Common myeloid progenitor, CD34-positive (primary cell): Measurements from ENCODE around the gene ASGR2.

Experiments
- CTCF ChIA-PET: fragments of 350-600 bp; sonication (Branson Sonifier 250); formaldehyde crosslinking; loops from one replicate; lab custom pipeline; 2021; ENCODE audit warnings: antibody characterized with exemption; lab: Charles Lee
- POLR2A ChIA-PET: fragments of 350-600 bp; sonication (Branson Sonifier 250); formaldehyde crosslinking; loops from one replicate; lab custom pipeline; 2021; ENCODE audit warnings: antibody characterized with exemption; lab: Charles Lee
- DNase-seq, 3 donors: peaks; one replicate each; pipeline versions ENCODE4 v3.0.0 to v3.0.0-alpha.2; 2013
- H3K27ac ChIP-seq, 2 experiments: 1 replicate in 1 of 2; 2 replicates in 1 of 2; pipeline ENCODE4 v1.7.0; 2013; ENCODE audit warnings: inconsistent platforms in 2 of 2, low read length in 2 of 2, mild to moderate bottlenecking in 2 of 2, low read depth in 1 of 2, moderate library complexity in 1 of 2; ENCODE audit not compliant: severe bottlenecking in 2 of 2, insufficient read depth in 1 of 2, poor library complexity in 1 of 2
- H3K27me3 ChIP-seq, 5 experiments: replicated peaks in 2 of 5; 1 replicate in 3 of 5; 2 replicates in 2 of 5; pipeline versions ENCODE4 v1.6.1 to v1.7.0; 2013; ENCODE audit warnings: low read length in 4 of 5, mild to moderate bottlenecking in 2 of 5, moderate library complexity in 2 of 5, inconsistent platforms in 1 of 5; ENCODE audit not compliant: insufficient read depth in 5 of 5, control insufficient read depth in 4 of 5
- H3K36me3 ChIP-seq, 4 experiments: 1 replicate in 2 of 4; 2 replicates in 2 of 4; pipeline versions ENCODE4 v1.6.1 to v1.7.0; 2013; ENCODE audit warnings: low read length in 3 of 4, control low read depth in 1 of 4, mild to moderate bottlenecking in 1 of 4; ENCODE audit not compliant: control insufficient read depth in 4 of 4, insufficient read depth in 4 of 4
- H3K4me1 ChIP-seq, 4 experiments: 1 replicate in 3 of 4; 2 replicates in 1 of 4; pipeline versions ENCODE4 v1.6.1 to v1.7.1; 2013; ENCODE audit warnings: low read length in 3 of 4, mild to moderate bottlenecking in 3 of 4, control low read depth in 1 of 4, inconsistent platforms in 1 of 4, moderate library complexity in 1 of 4; ENCODE audit not compliant: control insufficient read depth in 4 of 4, insufficient read depth in 4 of 4; ENCODE audit errors: control extremely low read depth in 1 of 4
- H3K4me3 ChIP-seq, 7 experiments: 1 replicate in 4 of 7; 2 replicates in 3 of 7; pipeline versions ENCODE4 v1.5.1 to v1.7.0; 2013; ENCODE audit warnings: mild to moderate bottlenecking in 7 of 7, low read length in 6 of 7, moderate library complexity in 6 of 7, inconsistent platforms in 2 of 7, low read depth in 2 of 7, control low read depth in 1 of 7; ENCODE audit not compliant: insufficient read depth in 4 of 7, control insufficient read depth in 1 of 7; ENCODE audit errors: extremely low read depth in 1 of 7
- H3K9me3 ChIP-seq, 5 experiments: 1 replicate in 4 of 5; 2 replicates in 1 of 5; pipeline versions ENCODE4 v1.6.1 to v1.7.1; 2013; ENCODE audit warnings: low read length in 4 of 5, mild to moderate bottlenecking in 2 of 5, inconsistent platforms in 1 of 5, low read depth in 1 of 5, moderate library complexity in 1 of 5; ENCODE audit not compliant: control insufficient read depth in 4 of 5, insufficient read depth in 2 of 5; ENCODE audit errors: control extremely low read depth in 1 of 5
- WGBS: methylation state at CpG from one replicate; pipeline ENCODE4 v1.1.5; 2013; ENCODE audit not compliant: insufficient coverage; 5-methylcytosine and 5-hydroxymethylcytosine counted together

ASGR2 gene

GRCh38 chr17:7133424-7133823 is 18.8 kb upstream of the ASGR2 start:
- H3K4me3 ChIP-seq: peak overlapping the region in 5 of 7 experiments; percentile 13 to 63 (median 41)
- H3K4me1 ChIP-seq: peaks cover 0 to 50% (median 37%) of the 10 kb centered on the region in 4 experiments
- peaks cover 0 to 2% (median 0%) of the 10 kb centered on the region in 5 experiments for H3K27me3 ChIP-seq
- ChIA-PET CTCF (interaction anchor here (0.6 to 16.2 kb wide), 16 partner anchors 8 to 354 kb away, joined by 3 to 374 read pairs (median 6); partner anchors contain the start of genes ASGR2, CLEC10A and SLC16A11), POLR2A (interaction anchor here (1.1 to 1.5 kb wide), 2 partner anchors 52 to 81 kb away, joined by 4 to 8 read pairs; partner anchors contain the start of gene CLEC10A)
- H3K36me3 ChIP-seq: no peaks in the 10 kb centered on the region
- no peaks in the 10 kb centered on the region for H3K9me3 ChIP-seq
- peak overlapping the region in 1 of 2 experiments; percentile 70 for H3K27ac ChIP-seq
- 5% methylated on average over 17 of the region's 19 CpGs for WGBS
- DNase-seq: peak; percentile 64 to 79 (median 76)

GRCh38 chr17:7132511-7133094 is 18.0 kb upstream of the ASGR2 start:
- Histone ChIP-seq H3K36me3 (no peaks in the 10 kb centered on the region), H3K27me3 (peaks cover 0 to 2% (median 0%) of the 10 kb centered on the region in 5 experiments), H3K9me3 (no peaks in the 10 kb centered on the region), H3K27ac (peak overlapping the region; percentile 55 to 70), H3K4me3 (peak overlapping the region in 2 of 7 experiments; percentile 2 to 52), H3K4me1 (peaks cover 0 to 50% (median 37%) of the 10 kb centered on the region in 4 experiments)
- ChIA-PET CTCF (interaction anchor here (0.7 to 16.2 kb wide), 17 partner anchors 9 to 882 kb away, joined by 3 to 374 read pairs (median 5); partner anchors contain the start of genes ASGR2, CLEC10A, SLC16A11 and SLC16A13), POLR2A (interaction anchor here (1.1 to 1.5 kb wide), 2 partner anchors 51 to 80 kb away, joined by 4 to 8 read pairs; partner anchors contain the start of gene CLEC10A)
- 0% methylated on average over 2 of the region's 7 CpGs for WGBS
- peak; percentile 86 to 98 (median 97) for DNase-seq

- peak in 2 of 3 donors; percentile 26 to 30 for DNase-seq
- no peaks in the 10 kb centered on the region for H3K27me3 ChIP-seq
- H3K4me1 ChIP-seq: peaks cover 0 to 46% (median 33%) of the 10 kb centered on the region in 4 experiments
- no peaks in the 10 kb centered on the region for H3K9me3 ChIP-seq
- H3K36me3 ChIP-seq: no peaks in the 10 kb centered on the region
- no peak overlapping the region for H3K4me3 ChIP-seq
- WGBS: 90% methylated on average over 3 of the region's 5 CpGs
- POLR2A ChIA-PET: no interaction called here
- CTCF ChIA-PET: interaction anchor here (1.0 to 16.2 kb wide), 4 partner anchors 16 to 80 kb away, joined by 3 to 374 read pairs (median 6); partner anchors contain the start of genes ASGR2 and SLC16A11
- peak overlapping the region in 1 of 2 experiments; percentile 21 for H3K27ac ChIP-seq
Observed at GRCh38 chr17:7131423-7131791, 16.8 kb upstream of the ASGR2 start.

GRCh38 chr17:7130621-7131422 is 16.2 kb upstream of the ASGR2 start:
- ChIA-PET POLR2A (interaction anchor here (0.5 to 0.8 kb wide), 3 partner anchors 14 to 49 kb away, joined by 3 to 4 read pairs (median 3); no protein-coding TSS in a partner anchor), CTCF (interaction anchor here (1.0 to 16.2 kb wide), 3 partner anchors 29 to 79 kb away, joined by 3 to 374 read pairs (median 3); partner anchors contain the start of gene SLC16A11)
- Histone ChIP-seq H3K27me3 (no peaks in the 10 kb centered on the region), H3K4me3 (peak overlapping the region in 2 of 7 experiments; percentile 11 to 13), H3K36me3 (no peaks in the 10 kb centered on the region), H3K4me1 (peaks cover 0 to 43% (median 32%) of the 10 kb centered on the region in 4 experiments), H3K27ac (peak overlapping the region in 1 of 2 experiments; percentile 21), H3K9me3 (no peaks in the 10 kb centered on the region)
- peak in 2 of 3 donors; percentile 77 to 83 for DNase-seq
- 16% methylated on average over 5 of the region's 11 CpGs for WGBS

GRCh38 chr17:7129311-7129710 is 14.7 kb upstream of the ASGR2 start:
- POLR2A ChIA-PET: no interaction called here
- DNase-seq: no peak

GRCh38 chr17:7128160-7128559 is 13.5 kb upstream of the ASGR2 start:
- Histone ChIP-seq H3K27ac (no peak overlapping the region), H3K27me3 (no peaks in the 10 kb centered on the region), H3K4me3 (no peak overlapping the region), H3K9me3 (no peaks in the 10 kb centered on the region), H3K4me1 (peaks cover 0 to 34% (median 22%) of the 10 kb centered on the region in 4 experiments), H3K36me3 (no peaks in the 10 kb centered on the region)
- WGBS: 92% methylated on average over 3 of the region's 5 CpGs
- ChIA-PET CTCF (interaction anchor here (0.6 to 16.2 kb wide), 2 partner anchors 25 to 77 kb away, joined by 3 to 374 read pairs; partner anchors contain the start of gene SLC16A11), POLR2A (no interaction called here)
- DNase-seq: no peak

More at GRCh38 chr17:7129311-7129710, 14.7 kb upstream of the ASGR2 start:
- 100% methylated on average over 6 of the region's 8 CpGs for WGBS
- Histone ChIP-seq H3K27me3 (no peaks in the 10 kb centered on the region), H3K36me3 (no peaks in the 10 kb centered on the region), H3K27ac (no peak overlapping the region), H3K9me3 (no peaks in the 10 kb centered on the region), H3K4me3 (no peak overlapping the region), H3K4me1 (peaks cover 0 to 43% (median 32%) of the 10 kb centered on the region in 4 experiments)
- CTCF ChIA-PET: interaction anchor here (1.1 to 16.2 kb wide), 2 partner anchors 34 to 78 kb away, joined by 3 to 374 read pairs; partner anchors contain the start of gene SLC16A11
